Choroid plexus epithelial cell (primary cell): ENCODE results near the gene AGTPBP1.

Source experiments
- DNase-seq: peaks from one replicate; pipeline ENCODE4 v3.0.0-alpha.2; 2010; ENCODE audit warnings: low read depth
- H3K4me3 ChIP-seq: 2 replicates; pipeline ENCODE4 v1.5.1; 2011; ENCODE audit warnings: low read depth, mild to moderate bottlenecking, control low read depth, low read length, moderate library complexity
- TF ChIP-seq, protein P1 (sequence below): conservative IDR thresholded peaks from 2 replicates; pipeline ENCODE4 v1.5.1; 2011; ENCODE audit warnings: low read depth, mild to moderate bottlenecking, control low read depth, inconsistent platforms, low read length, moderate library complexity

The AGTPBP1 gene

DNA sequence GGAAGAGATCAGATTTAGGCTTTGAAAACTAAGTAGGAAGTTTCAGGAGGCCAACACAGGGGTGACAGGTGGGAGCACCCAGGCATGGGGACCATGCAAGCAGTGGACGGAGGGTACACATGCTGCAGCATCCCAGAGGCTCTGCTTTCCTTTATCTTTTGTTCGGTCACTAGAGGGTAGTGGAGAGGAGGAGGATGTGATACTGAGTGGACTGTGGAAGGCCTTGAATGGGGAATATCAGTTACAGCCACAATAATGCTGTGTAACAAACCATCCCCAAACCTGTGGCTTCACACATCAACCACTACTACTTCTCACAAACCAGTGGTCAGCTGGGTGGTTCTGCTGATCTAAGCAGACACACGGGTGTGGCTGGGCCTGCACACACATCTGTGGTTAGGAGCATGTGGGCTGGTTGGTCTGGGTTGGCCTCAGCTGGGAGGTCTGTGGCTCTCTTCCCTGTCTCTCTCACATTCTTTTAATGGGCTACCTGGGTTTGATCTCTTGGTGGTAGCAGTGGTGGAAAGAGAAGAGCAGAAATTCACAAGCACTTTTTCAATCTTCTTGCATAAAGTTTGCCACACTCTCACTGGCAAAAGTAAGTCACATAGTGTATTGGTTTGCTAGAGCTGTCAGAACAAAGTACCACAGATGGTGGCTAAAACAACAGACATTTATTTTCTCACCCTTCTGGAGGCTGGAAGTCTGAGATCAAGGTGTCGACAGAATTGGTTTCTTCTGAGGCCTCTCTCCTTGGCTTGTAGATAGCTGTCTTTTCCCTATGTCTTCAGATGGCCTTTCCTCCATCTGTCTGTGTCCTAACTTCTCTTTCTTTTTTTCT, 238.7 kb downstream of the AGTPBP1 start:
- TF ChIP-seq, protein P1, sequence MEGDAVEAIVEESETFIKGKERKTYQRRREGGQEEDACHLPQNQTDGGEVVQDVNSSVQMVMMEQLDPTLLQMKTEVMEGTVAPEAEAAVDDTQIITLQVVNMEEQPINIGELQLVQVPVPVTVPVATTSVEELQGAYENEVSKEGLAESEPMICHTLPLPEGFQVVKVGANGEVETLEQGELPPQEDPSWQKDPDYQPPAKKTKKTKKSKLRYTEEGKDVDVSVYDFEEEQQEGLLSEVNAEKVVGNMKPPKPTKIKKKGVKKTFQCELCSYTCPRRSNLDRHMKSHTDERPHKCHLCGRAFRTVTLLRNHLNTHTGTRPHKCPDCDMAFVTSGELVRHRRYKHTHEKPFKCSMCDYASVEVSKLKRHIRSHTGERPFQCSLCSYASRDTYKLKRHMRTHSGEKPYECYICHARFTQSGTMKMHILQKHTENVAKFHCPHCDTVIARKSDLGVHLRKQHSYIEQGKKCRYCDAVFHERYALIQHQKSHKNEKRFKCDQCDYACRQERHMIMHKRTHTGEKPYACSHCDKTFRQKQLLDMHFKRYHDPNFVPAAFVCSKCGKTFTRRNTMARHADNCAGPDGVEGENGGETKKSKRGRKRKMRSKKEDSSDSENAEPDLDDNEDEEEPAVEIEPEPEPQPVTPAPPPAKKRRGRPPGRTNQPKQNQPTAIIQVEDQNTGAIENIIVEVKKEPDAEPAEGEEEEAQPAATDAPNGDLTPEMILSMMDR = peak; percentile 14
- no peak for DNase-seq
- no peak overlapping the region for H3K4me3 ChIP-seq

DNA sequence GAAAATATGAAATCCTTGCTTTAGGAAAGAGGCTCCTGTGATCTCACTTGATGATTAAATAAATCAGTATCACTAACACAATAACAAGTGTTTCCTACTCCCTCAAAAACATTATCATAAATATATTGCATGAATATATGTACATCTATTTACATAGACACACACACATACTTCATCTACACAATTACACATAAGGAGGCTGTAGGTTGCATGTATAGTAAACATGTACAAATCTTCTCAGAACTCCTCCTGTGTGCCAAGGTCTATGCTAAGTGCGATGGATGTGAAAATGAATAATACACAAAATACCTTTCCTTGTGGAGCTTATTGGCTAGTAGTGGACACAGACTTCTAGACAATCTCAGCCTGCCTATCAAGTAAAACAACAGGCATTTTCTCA, 239.9 kb downstream of the AGTPBP1 start:
- no peak for DNase-seq
- TF ChIP-seq, protein P1 = no peak
- H3K4me3 ChIP-seq = no peak overlapping the region

DNA sequence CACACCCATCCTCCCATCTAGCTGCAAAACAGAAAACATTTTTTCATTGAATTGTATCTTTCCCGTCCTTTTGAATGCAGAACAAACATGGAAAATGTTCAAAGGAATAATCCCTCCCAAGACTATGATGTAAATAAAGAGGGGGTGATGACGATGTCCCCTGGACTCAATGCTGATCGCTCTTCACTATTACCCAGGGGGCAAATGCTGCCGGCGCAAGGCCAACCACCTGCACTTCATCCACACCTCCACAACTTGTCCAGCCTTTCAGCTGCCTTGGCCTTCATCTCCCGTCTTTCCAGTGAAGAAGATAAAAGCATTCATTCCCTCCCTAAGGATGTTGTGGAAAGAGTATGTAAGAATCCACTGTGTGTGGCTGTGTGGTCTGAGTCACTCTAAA, 240.3 kb downstream of the AGTPBP1 start:
- DNase-seq = no peak
- TF ChIP-seq, protein P1 = no peak
- no peak overlapping the region for H3K4me3 ChIP-seq
